SK-N-MC (cell line): ENCODE measurements around the gene NEMP2.

ENCODE experiments used
- DNase-seq: peaks from one replicate; pipeline ENCODE4 v3.0.0-alpha.2; 2011; ENCODE audit warnings: low read depth, low spot score
- H3K27ac ChIP-seq: fragments of 200-600 bp; sonication (generic); 2 replicates; pipeline ENCODE4 v1.5.1; 2016; ENCODE audit warnings: mixed run types
- H3K36me3 ChIP-seq: fragments of 200-600 bp; sonication (generic); 2 replicates; pipeline ENCODE4 v1.6.1; 2017; ENCODE audit warnings: antibody characterized with exemption, low read length, mixed read lengths; ENCODE audit not compliant: insufficient read depth
- H3K4me3 ChIP-seq: fragments of 200-600 bp; sonication (generic); 2 replicates; pipeline ENCODE4 v1.5.1; 2016
- H3K9ac ChIP-seq: fragments of 200-600 bp; sonication (generic); 2 replicates; pipeline ENCODE4 v1.8.0; 2017; ENCODE audit warnings: mixed run types, mixed read lengths; ENCODE audit not compliant: insufficient read length
- H3K9me3 ChIP-seq: fragments of 200-600 bp; sonication (generic); 2 replicates; pipeline ENCODE4 v1.6.1; 2017; ENCODE audit warnings: low read depth, mild to moderate bottlenecking, antibody characterized with exemption, low read length, moderate library complexity, mixed read lengths
- EZH2 ChIP-seq: fragments of 200-600 bp; sonication (generic); IDR thresholded peaks from one replicate; pipeline ENCODE4 v1.6.1; 2017; ENCODE audit warnings: antibody characterized with exemption
- FOXP2 ChIP-seq: optimal IDR thresholded peaks from 2 replicates; pipeline ENCODE3; 2011; ENCODE audit warnings: mild to moderate bottlenecking, moderate library complexity; ENCODE audit not compliant: insufficient read depth; ENCODE audit errors: extremely low read length, control extremely low read depth
- POLR2AphosphoS5 ChIP-seq: IDR thresholded peaks from 2 replicates; pipeline ENCODE4 v1.6.1; 2012; ENCODE audit warnings: mild to moderate bottlenecking, low read depth, low read length, borderline replicate concordance

NEMP2 gene

DNA sequence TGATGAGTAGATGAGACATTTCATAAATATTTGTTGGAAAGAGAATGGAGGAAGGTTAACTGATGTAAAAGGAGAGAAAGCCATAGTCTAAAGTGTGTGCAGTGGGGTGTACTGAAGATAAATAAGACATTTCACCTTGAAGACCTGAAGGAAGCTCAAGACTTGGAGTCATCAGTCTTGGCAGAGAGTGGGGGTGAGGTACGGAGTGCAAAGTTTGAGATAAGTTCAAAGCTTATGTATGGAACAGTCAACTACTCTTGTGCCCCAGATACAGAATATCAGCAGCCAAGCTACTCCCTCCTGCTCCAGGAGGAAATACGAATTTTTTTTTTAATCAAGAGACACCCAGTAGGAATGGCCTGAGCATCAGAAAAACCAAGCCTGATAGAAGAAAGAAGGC, 30.3 kb upstream of the NEMP2 start:
- H3K4me3 ChIP-seq, result no peak overlapping the region
- no peak overlapping the region for H3K27ac ChIP-seq
- H3K9ac ChIP-seq, result no peak overlapping the region
- no peaks in the 10 kb centered on the region for H3K9me3 ChIP-seq
- H3K36me3 ChIP-seq, result no peaks in the 10 kb centered on the region
- DNase-seq, result no peak
- TF ChIP-seq POLR2AphosphoS5, result no peak
- TF ChIP-seq FOXP2, result no peak
- TF ChIP-seq EZH2, result no peak

DNA sequence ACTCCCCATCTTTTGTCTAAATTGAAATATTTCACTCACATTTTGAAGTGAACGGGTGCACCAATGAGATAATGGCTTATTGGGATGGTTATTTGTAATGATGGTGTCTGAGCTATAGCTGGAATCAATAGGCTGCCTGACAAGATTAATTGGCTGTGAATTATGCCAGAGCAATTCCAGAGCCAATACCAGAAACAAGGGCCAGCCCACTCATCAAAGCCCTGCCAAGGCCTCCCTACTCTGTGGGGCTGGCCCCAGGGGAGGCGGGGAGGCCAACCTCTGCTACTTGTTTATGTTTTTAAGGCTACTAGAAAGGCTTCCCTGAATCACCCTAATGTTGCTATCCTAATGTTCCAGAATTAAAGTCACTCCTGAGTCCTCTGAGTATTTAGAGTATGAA, 29.1 kb upstream of the NEMP2 start:
- no peak overlapping the region for H3K27ac ChIP-seq

DNA sequence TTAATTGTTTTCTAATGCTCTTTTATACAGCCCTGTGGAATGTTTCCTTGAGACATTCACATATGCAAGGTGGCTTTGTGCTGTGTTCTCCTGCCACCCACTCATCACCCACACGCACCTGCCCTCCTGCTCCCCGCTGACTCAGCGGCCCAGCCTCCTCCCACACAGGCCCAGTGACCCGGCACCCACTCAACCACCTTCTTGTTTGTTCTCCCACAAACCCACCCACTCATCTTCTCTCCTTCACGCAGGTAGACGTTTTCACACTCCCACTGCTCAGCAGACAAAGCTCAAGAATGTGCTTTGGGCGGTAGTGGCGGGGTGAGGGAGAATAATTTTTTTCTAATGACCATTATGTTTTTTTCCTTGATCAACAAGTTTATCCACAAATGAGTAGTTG, 28.6 kb upstream of the NEMP2 start:
- TF ChIP-seq EZH2, result no peak
- no peak for TF ChIP-seq POLR2AphosphoS5
- TF ChIP-seq FOXP2, result no peak
- H3K9ac ChIP-seq, result no peak overlapping the region
- DNase-seq, result no peak

More for the DNA sequence above, 29.1 kb upstream of the NEMP2 start:
- Histone ChIP-seq H3K9me3 (no peaks in the 10 kb centered on the region), H3K4me3 (no peak overlapping the region), H3K36me3 (no peaks in the 10 kb centered on the region), H3K9ac (no peak overlapping the region)
- no peak for DNase-seq
- TF ChIP-seq EZH2 (no peak), POLR2AphosphoS5 (no peak), FOXP2 (no peak)

DNA sequence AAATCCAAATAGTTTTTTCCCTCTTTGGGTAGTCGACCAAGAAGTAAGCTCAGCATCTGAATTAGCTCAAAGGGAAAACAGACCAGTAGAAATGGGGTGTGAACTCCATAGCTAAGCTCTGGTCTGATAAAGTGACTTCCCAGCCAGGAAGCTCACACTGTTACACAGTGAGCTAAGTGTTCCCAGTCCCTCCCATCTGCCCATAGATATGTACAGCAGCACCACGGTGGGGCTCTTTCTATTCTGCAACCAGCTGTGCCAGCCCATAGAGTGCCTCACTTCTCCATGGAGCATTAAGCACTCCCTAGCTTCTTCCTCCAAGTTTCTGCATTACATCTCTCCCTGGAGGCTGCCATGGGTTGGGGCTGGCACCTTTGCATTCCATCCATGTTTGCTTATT, 27.6 kb upstream of the NEMP2 start:
- Histone ChIP-seq H3K27ac (no peak overlapping the region), H3K9ac (no peak overlapping the region), H3K36me3 (no peaks in the 10 kb centered on the region), H3K9me3 (no peaks in the 10 kb centered on the region), H3K4me3 (no peak overlapping the region)
- no peak for TF ChIP-seq EZH2
- no peak for TF ChIP-seq POLR2AphosphoS5
- no peak for TF ChIP-seq FOXP2
- no peak for DNase-seq

More for the DNA sequence above, 28.6 kb upstream of the NEMP2 start:
- Histone ChIP-seq H3K27ac (no peak overlapping the region), H3K9me3 (no peaks in the 10 kb centered on the region), H3K36me3 (no peaks in the 10 kb centered on the region), H3K4me3 (no peak overlapping the region)

DNA sequence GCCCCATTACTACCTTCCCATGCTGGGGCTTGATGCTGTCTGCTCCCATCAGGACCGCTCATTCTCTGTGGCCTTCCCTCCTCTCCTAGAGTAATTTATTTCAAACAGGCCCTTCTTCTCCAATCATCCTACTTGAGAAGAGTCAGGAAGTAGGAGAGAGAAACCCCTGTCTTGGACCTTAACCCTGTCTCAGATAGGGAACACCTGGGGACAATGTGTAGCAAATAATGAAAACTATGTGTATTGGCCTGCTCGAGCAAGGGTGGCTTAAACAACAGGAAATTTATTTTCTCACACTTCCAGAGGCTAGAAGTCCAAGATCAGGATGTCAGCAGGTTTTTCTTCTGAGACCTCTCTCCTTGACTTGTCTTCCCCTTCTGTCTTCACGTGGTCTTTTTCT, 26.6 kb upstream of the NEMP2 start:
- no peak overlapping the region for H3K4me3 ChIP-seq
- TF ChIP-seq EZH2 (no peak), POLR2AphosphoS5 (no peak), FOXP2 (no peak)
- no peaks in the 10 kb centered on the region for H3K36me3 ChIP-seq
- H3K9me3 ChIP-seq, result no peaks in the 10 kb centered on the region
- H3K27ac ChIP-seq, result no peak overlapping the region
- DNase-seq, result no peak
- no peak overlapping the region for H3K9ac ChIP-seq

DNA sequence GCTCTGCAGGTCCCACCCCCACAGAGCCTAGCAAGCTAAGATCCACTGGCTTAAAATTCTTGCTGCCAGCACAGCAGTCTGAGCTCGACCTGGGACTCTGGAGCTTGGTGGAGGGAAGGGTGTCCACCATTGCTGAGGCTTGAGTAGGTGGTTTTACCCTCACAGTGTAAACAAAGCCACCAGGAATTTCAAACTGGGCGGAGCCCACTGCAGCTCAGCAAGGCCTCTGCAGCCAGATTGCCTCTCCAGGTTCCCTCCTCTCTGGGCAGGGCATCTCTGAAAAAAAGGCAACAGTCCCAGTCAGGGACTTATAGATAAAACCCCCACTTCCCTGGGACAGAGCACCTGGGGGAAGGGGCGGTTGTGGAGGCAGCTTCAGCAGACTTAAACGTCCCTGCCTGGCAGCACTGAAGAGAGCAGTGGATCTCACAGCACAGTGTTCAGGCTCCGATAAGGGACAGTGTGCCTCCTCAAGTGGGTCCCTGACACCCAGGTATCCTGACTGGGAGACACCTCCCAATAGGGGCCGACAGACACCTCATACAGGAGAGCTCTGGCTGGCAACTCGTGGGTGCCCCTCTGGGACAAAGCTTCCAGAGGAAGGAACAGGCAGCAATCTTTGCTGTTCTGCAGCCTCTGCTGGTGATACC, 20.0 kb upstream of the NEMP2 start:
- Histone ChIP-seq H3K27ac (no peak overlapping the region), H3K4me3 (no peak overlapping the region), H3K36me3 (no peaks in the 10 kb centered on the region), H3K9me3 (no peaks in the 10 kb centered on the region), H3K9ac (no peak overlapping the region)
- no peak for DNase-seq
- no peak for TF ChIP-seq FOXP2
- TF ChIP-seq EZH2, result no peak
- TF ChIP-seq POLR2AphosphoS5, result no peak

DNA sequence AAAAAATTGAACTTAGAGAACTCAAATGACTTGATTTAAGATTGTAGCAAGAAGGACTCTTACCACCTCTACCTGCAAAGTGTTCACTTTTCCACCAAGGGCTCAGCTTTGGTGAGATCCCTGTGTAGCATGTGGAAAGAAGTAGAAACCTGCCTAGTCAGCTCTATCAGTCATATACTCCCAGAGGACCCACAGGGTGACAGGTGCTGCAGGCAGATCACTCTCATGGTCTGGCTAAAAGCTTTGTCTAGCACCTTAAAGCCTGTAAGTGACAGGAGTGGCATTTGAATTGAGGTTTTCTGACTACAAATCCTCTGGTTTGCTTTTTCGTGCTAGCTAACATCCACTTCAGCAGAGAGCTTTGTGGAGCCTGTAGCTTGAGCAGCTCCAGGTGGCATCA, 18.7 kb upstream of the NEMP2 start:
- no peak overlapping the region for H3K27ac ChIP-seq
- DNase-seq, result no peak
- H3K9ac ChIP-seq, result no peak overlapping the region
- TF ChIP-seq FOXP2, result no peak
- no peak for TF ChIP-seq EZH2
- TF ChIP-seq POLR2AphosphoS5, result no peak
- H3K4me3 ChIP-seq, result no peak overlapping the region
- H3K36me3 ChIP-seq, result no peaks in the 10 kb centered on the region
- no peaks in the 10 kb centered on the region for H3K9me3 ChIP-seq

DNA sequence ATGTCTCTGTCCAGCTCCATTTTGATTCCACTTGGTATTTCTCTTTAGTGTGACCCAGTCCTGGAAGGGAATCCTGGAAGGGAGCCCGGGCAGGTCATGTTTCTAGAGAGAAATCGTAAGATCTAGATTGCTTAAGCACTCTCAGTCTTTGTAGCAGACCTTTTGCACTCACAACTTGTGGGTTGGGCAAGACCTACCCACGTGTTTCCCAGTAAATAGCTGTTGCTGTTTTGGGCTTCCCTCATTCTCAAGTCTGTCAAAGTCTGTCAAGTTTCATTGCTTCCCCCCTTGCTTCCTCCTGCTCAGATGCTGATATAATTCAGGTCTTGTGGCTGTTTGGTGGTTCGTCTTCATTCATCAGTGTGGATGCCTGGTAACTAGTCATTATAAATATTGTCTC, 17.4 kb upstream of the NEMP2 start:
- DNase-seq, result no peak
- no peak overlapping the region for H3K4me3 ChIP-seq
- no peak overlapping the region for H3K9ac ChIP-seq
- no peak overlapping the region for H3K27ac ChIP-seq
- no peaks in the 10 kb centered on the region for H3K9me3 ChIP-seq
- no peaks in the 10 kb centered on the region for H3K36me3 ChIP-seq
- TF ChIP-seq POLR2AphosphoS5 (no peak), FOXP2 (no peak), EZH2 (no peak)

DNA sequence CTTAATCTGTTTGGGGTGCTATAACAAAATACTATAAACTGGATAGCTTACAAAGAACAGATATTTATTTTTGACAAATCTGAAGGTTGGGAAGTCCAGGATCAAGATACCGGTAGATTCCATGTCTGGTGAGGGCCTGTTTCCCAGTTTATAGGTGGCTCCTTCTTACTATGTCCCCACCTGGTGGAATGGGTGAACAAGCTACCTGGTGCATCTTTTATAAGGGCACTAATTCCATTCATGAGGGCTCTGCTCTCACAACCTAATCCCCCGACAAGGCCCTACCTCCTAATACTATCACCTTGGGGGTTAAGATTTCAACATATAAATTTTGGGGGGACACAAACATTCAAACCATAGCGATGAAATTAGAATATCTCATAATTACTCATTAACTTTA, 15.6 kb upstream of the NEMP2 start:
- Histone ChIP-seq H3K9ac (no peak overlapping the region), H3K36me3 (no peaks in the 10 kb centered on the region), H3K27ac (no peak overlapping the region), H3K4me3 (no peak overlapping the region), H3K9me3 (no peaks in the 10 kb centered on the region)
- no peak for DNase-seq
- TF ChIP-seq POLR2AphosphoS5 (no peak), EZH2 (no peak), FOXP2 (no peak)
